Astrocyte (in vitro differentiated cells and primary cell): ENCODE results near the gene FAM234A.

Experiments used
- CTCF ChIP-seq: IDR thresholded peaks from 2 replicates; pipeline ENCODE4 v1.5.1; 2011; ENCODE audit warnings: low read depth, mild to moderate bottlenecking, inconsistent platforms, low read length, moderate library complexity; ENCODE audit not compliant: insufficient read depth
- EZH2 ChIP-seq: IDR thresholded peaks from 2 replicates; pipeline ENCODE4 v1.6.1; 2012; ENCODE audit warnings: mild to moderate bottlenecking, low read length, inconsistent platforms; ENCODE audit not compliant: insufficient read depth

- TF ChIP-seq CTCF (no peak), EZH2 (no peak)
Observed at GRCh38 chr16:203246-203645, 31.4 kb upstream of the FAM234A start.
